ENCODE results near the gene ATF4. TPM values are rescaled to one million over a fixed set of nuclear protein-coding genes. Genes with fewer than 3 reads are reported as not detected.

ATF4 gene
- total RNA-seq, 2 experiments from 2014 or later, result 720 to 732 TPM

- ChIA-PET CTCF (ENCODE audit: unreplicated experiment) (interaction anchor here (1.1 kb wide), 1 partner anchor 12 kb away, joined by 5 read pairs; no protein-coding TSS in a partner anchor), POLR2A (interaction anchor here (0.6 to 2.1 kb wide), 6 partner anchors 14 to 39 kb away, joined by 3 to 8 read pairs (median 5); partner anchors contain the start of gene ATF4)
- intact Hi-C loops (cut with micrococcal nuclease; ENCODE audit: unreplicated experiment), result loop anchor here (1.0 kb wide), 1 partner anchor 19 kb away; no protein-coding TSS in a partner anchor
- no peaks in the 10 kb centered on the region for H3K9me2 ChIP-seq (ENCODE audit: insufficient read depth, low read length)
- H3K4me2 ChIP-seq (ENCODE audit: low read length), result peak within 1 kb of the TSS; percentile 87
- peaks cover 43% of the 10 kb centered on the region for H3K79me2 ChIP-seq (ENCODE audit: insufficient read depth, low read depth, low read length)
- no TSS peak for BruUV-seq (replicated peaks)
- TF ChIP-seq EZH2phosphoT487 (IDR thresholded peaks at IDR 0.05; ENCODE audit: borderline replicate concordance, low read depth, low read length), result no peak
- TF ChIP-seq, protein P1, sequence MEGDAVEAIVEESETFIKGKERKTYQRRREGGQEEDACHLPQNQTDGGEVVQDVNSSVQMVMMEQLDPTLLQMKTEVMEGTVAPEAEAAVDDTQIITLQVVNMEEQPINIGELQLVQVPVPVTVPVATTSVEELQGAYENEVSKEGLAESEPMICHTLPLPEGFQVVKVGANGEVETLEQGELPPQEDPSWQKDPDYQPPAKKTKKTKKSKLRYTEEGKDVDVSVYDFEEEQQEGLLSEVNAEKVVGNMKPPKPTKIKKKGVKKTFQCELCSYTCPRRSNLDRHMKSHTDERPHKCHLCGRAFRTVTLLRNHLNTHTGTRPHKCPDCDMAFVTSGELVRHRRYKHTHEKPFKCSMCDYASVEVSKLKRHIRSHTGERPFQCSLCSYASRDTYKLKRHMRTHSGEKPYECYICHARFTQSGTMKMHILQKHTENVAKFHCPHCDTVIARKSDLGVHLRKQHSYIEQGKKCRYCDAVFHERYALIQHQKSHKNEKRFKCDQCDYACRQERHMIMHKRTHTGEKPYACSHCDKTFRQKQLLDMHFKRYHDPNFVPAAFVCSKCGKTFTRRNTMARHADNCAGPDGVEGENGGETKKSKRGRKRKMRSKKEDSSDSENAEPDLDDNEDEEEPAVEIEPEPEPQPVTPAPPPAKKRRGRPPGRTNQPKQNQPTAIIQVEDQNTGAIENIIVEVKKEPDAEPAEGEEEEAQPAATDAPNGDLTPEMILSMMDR (conservative IDR thresholded peaks at IDR 0.05; ENCODE audit: low read length), result no peak
- peaks cover 20% of the 10 kb centered on the region for H4K20me1 ChIP-seq (ENCODE audit: insufficient read depth, low read length)
- H3K9me3 ChIP-seq (ENCODE audit: low read length), result no peaks in the 10 kb centered on the region
- peak; percentile 96 for DNase-seq (ENCODE audit: low spot score)
- H2AFZ ChIP-seq (ENCODE audit: low read length), result peak within 1 kb of the TSS; percentile 56; the same call in 1 of the 2 replicates
- H3K4me1 ChIP-seq (ENCODE audit: insufficient read depth, low read length, poor library complexity, severe bottlenecking), result peaks cover 20% of the 10 kb centered on the region
- peak within 1 kb of the TSS; percentile 87 for H3K4me3 ChIP-seq (ENCODE audit: low read depth, low read length, poor library complexity, severe bottlenecking)
- H3K27ac ChIP-seq (ENCODE audit: low read depth, low read length, poor library complexity, severe bottlenecking), result peak within 1 kb of the TSS; percentile 45
- H3K36me3 ChIP-seq (ENCODE audit: insufficient read depth, low read length), result peaks cover 43% of the 10 kb centered on the region
Measured at GRCh38 chr22:39502109-39502788, 18.1 kb upstream of the ATF4 start, which contains the start of gene MIEF1. Gene MIEF1, plus strand, starts transcription at chr22:39502290. Its CDS starts 9,005 bp downstream, at chr22:39511295.

DNA sequence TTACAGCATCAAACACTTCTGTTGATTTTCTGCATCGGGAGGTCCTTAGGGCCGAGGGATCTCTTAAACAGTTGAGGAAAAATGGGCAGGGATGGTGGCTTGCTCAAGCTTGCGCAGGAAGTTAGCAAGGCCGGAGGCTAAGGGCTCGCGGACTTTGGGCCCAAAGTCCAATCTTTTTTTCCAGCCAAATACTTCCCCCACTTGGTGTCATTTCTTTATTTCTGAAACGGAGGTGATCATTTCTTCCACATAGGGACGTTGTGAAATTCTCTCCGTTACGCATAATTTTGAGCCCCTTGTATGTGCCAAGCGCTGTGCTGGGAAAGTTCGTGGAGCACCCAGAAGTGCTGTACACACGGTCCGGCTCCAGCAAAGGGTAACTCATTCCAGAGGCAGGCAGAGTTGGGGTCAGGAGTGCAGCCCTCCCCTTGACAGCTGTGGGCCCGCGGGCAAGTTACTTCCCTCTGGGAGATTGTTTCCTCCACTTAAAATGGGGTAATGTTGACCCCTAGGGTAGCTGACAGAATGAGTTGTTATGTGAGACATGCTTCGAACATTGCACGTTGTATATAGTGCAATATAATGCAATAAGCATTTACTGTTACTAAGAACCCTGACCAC lies 17.5 kb upstream of the ATF4 start:
- intact Hi-C loops (cut with micrococcal nuclease; ENCODE audit: unreplicated experiment), result loop anchor here (1.0 kb wide), 1 partner anchor 18 kb away; no protein-coding TSS in a partner anchor
- H3K4me2 ChIP-seq (ENCODE audit: low read length), result peak overlapping the region; percentile 87
- no peak overlapping the region; the same call in 1 of the 2 replicates for H2AFZ ChIP-seq (ENCODE audit: low read length)
- H3K9me2 ChIP-seq (ENCODE audit: insufficient read depth, low read length), result no peaks in the 10 kb centered on the region
- POLR2A ChIA-PET, result no interaction called here
- H3K36me3 ChIP-seq (ENCODE audit: insufficient read depth, low read length), result peaks cover 49% of the 10 kb centered on the region
- peak overlapping the region; percentile 87 for H3K4me3 ChIP-seq (ENCODE audit: low read depth, low read length, poor library complexity, severe bottlenecking)
- peaks cover 20% of the 10 kb centered on the region for H3K4me1 ChIP-seq (ENCODE audit: insufficient read depth, low read length, poor library complexity, severe bottlenecking)
- TF ChIP-seq EZH2phosphoT487 (IDR thresholded peaks at IDR 0.05; ENCODE audit: borderline replicate concordance, low read depth, low read length), result no peak
- TF ChIP-seq, protein P1 (conservative IDR thresholded peaks at IDR 0.05; ENCODE audit: low read length), result no peak
- H3K79me2 ChIP-seq (ENCODE audit: insufficient read depth, low read depth, low read length), result peaks cover 44% of the 10 kb centered on the region
- DNase-seq (ENCODE audit: low spot score), result peak; percentile 37
- peak overlapping the region; percentile 45 for H3K27ac ChIP-seq (ENCODE audit: low read depth, low read length, poor library complexity, severe bottlenecking)
- CTCF ChIA-PET (ENCODE audit: unreplicated experiment), result interaction anchor here (1.1 kb wide), 1 partner anchor 12 kb away, joined by 5 read pairs; no protein-coding TSS in a partner anchor
- TSS peak; percentile 66 for BruUV-seq (replicated peaks)
- H3K9me3 ChIP-seq (ENCODE audit: low read length), result no peaks in the 10 kb centered on the region
- peaks cover 20% of the 10 kb centered on the region for H4K20me1 ChIP-seq (ENCODE audit: insufficient read depth, low read length)

Measured in OCI-LY7 (cell line).